Hypothalamus (tissue), 51 donors: ENCODE data around the gene C15orf61.

Experiments
- DNase-seq, 51 donors: peaks; one replicate each; lab custom pipeline; 2025; lab: John Stamatoyannopoulos, UW

Gene C15orf61

DNA sequence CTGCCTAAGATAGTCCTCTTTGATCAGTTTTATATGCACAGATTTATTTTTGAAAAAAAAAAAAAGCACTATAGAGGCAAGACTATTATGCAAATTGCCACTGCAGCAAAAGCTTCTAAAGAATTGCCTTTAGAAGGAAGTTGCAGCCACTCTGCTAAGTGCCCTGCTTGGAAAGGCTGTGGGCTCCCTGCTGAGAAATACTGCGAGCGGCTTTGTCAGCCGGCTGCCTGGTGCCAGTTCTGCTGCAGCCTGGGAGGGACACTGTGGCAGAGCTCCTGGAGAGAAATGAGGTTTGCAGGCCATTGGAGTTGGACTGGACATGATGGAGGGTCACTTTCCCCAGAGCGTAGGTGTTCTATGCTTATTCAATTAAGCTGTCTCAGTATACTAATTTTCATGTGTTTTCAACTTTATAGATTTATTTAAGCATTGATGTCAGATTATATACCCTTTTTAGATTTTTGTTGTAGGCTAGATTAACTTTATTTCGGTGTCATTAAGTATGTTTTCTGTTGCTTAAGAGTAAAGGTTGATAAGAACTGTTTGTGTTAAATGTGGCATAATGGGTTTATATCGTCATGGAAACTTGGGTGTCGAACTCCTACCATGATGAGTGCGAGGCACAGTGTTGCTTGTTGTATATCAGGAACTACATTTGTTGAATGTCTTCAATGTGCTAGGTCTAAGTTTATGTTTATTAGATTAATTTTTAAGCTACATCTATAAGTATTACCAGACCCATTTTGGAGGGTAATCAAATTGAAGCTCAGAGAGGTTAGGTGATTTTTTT lies 28.1 kb downstream of the C15orf61 start:
- DNase-seq = peak in 43 of 51 donors; percentile 2 to 82 (median 57)

- DNase-seq = no peak
Observed at GRCh38 chr15:67549736-67550135, 28.8 kb downstream of the C15orf61 start.

GRCh38 chr15:67550522-67550921 lies 29.6 kb downstream of the C15orf61 start:
- no peak for DNase-seq

GRCh38 chr15:67551207-67551743 lies 30.3 kb downstream of the C15orf61 start:
- DNase-seq = no peak

DNA sequence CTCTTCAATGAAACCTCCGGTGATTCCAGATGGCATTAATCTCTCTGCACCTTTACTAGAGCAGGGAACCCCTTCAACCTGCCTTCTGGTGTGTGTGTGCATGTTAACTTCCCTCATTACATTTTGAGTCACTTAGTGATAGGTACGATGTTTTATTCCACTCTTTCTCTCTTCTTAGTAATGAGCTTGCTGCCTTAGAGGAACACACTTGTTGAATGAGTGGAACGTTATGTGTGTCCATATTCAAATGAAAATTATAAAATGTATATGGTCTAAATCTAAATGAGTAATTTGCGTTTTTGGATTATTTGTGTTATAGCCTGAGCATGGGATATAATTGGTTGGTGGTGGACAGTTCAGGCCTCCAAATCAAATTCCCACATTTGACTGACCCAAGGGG lies 33.6 kb downstream of the C15orf61 start:
- DNase-seq = no peak

DNA sequence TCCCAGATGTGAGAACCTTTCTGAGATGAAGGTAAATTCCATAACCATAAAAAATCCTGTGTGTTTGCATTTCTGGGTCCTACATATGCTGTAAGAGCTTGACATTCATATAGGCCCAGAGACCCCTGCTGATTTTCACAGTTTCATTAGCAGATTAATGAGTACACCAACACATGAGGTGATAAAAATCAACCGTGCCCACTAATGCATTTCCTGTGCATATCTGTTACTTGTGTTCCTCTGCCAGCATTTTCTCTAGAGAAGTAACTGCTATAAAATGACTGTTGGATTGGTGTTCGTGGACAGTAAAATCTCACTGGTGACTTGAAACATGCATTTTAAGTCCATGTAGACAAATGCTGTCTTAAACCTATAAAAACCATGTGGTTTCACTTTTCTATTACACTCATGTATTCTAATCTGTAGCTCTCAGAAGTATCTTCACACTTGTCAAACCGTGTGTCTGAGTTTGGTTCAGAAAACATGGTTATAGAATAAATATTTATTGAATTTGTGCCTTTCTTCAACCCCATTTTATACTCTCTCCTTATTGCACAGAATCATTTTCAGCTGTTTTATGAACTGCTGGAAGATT lies 36.1 kb downstream of the C15orf61 start:
- no peak for DNase-seq

- no peak for DNase-seq
Observed at GRCh38 chr15:67558502-67558901, 37.6 kb downstream of the C15orf61 start.

GRCh38 chr15:67559158-67559557 lies 38.2 kb downstream of the C15orf61 start:
- no peak for DNase-seq

GRCh38 chr15:67559576-67559975 lies 38.6 kb downstream of the C15orf61 start:
- DNase-seq = no peak

GRCh38 chr15:67560320-67560719 lies 39.4 kb downstream of the C15orf61 start:
- DNase-seq = no peak

- DNase-seq = no peak
Observed at GRCh38 chr15:67563092-67563491, 42.2 kb downstream of the C15orf61 start.

GRCh38 chr15:67564021-67564967 lies 43.4 kb downstream of the C15orf61 start:
- no peak for DNase-seq

GRCh38 chr15:67564968-67565345 lies 44.0 kb downstream of the C15orf61 start:
- DNase-seq = no peak

DNA sequence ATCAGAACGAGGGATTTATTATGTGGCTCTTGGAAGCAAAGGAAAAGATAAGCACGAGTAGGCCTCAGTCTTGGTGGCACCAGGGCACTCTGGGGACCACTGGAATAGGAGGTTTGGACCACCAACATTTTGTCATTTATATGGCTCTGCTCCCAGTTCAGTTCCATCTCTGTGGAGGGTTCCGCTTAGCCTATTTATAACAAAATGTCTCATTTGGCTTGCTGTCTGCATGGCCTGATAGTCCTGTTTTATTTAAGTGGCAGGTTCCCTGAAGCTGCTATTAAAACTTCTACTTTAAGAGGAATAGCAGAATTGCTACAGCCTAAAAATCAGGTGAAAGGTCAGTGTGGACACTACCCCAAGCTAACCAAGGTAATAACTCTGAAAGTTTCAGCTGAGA lies 48.7 kb downstream of the C15orf61 start:
- no peak for DNase-seq

- DNase-seq = no peak
Observed at GRCh38 chr15:67570875-67571647, 50.1 kb downstream of the C15orf61 start.

- no peak for DNase-seq
Observed at GRCh38 chr15:67571648-67572415, 50.9 kb downstream of the C15orf61 start.

GRCh38 chr15:67573194-67573593 lies 52.3 kb downstream of the C15orf61 start:
- DNase-seq = no peak

- DNase-seq = no peak
Observed at GRCh38 chr15:67575039-67575502, 54.1 kb downstream of the C15orf61 start.

- DNase-seq = no peak
Observed at GRCh38 chr15:67578020-67578600, 57.2 kb downstream of the C15orf61 start.
